Colonic mucosa (tissue), 4 donors: ENCODE measurements around the gene VPS52. TPM values are rescaled to one million over a fixed set of nuclear protein-coding genes. Genes with fewer than 3 reads are reported as not detected.

ENCODE experiments used
- DNase-seq: peaks from one replicate; pipeline ENCODE4 v3.0.0-alpha.2; 2020
- H3K27ac ChIP-seq: fragments of 200-600 bp; one replicate; pipeline ENCODE4 v1.8.0; 2021
- H3K27me3 ChIP-seq: fragments of 200-600 bp; one replicate; pipeline ENCODE4 v1.8.0; 2021
- H3K36me3 ChIP-seq: fragments of 200-600 bp; one replicate; pipeline ENCODE4 v1.8.0; 2021
- H3K4me1 ChIP-seq: fragments of 200-600 bp; one replicate; pipeline ENCODE4 v1.8.0; 2021; ENCODE audit warnings: mild to moderate bottlenecking
- H3K4me3 ChIP-seq: fragments of 200-600 bp; one replicate; pipeline ENCODE4 v1.8.0; 2021
- H3K9ac ChIP-seq, 2 donors: one replicate each; pipeline ENCODE4 v1.7.0; 2013; ENCODE audit warnings: control low read depth in 2 of 2, low read depth in 2 of 2, low read length in 2 of 2
- H3K9me3 ChIP-seq: fragments of 200-600 bp; one replicate; pipeline ENCODE4 v1.8.0; 2021
- intact Hi-C: fragments of 100-400 bp; cut with DNase I; formaldehyde crosslinking; loops from one replicate; pipeline ENCODE4 v1.14.1; 2022
- total RNA-seq, 2 donors: library from RNA; stranded (reverse); fragmentation: NEBNext Ultra II Directional in 1 of 2; extraction: Animal tissue kit (Norgen Biotek cat#: 25700) in 1 of 2; gene quantifications; one replicate each; pipeline ENCODE4 v1.2.1, GENCODE V29; 2021
- TF ChIP-seq, protein P1 (sequence below): fragments of 200-600 bp; IDR thresholded peaks from one replicate; pipeline ENCODE4 v1.8.0; 2022; ENCODE audit warnings: antibody characterized with exemption, mild to moderate bottlenecking
- donor health status: healthy.
- donor health status: DM: no; HTN: no; CAD: no.
- donor health status: DM: no; HTN: no; CAD: no.

Gene VPS52
- total RNA-seq, 2 donors from 2014 or later: 48.4 to 73.2 TPM

- Histone ChIP-seq H3K4me3 (no peak overlapping the region), H3K27me3 (no peaks in the 10 kb centered on the region), H3K9ac (peak overlapping the region in 1 of 2 donors; percentile 12), H3K9me3 (no peaks in the 10 kb centered on the region), H3K4me1 (peaks cover 10% of the 10 kb centered on the region), H3K27ac (no peak overlapping the region), H3K36me3 (peaks cover 4% of the 10 kb centered on the region)
- intact Hi-C loops: no loop called here
- no peak for DNase-seq
- TF ChIP-seq, protein P1, sequence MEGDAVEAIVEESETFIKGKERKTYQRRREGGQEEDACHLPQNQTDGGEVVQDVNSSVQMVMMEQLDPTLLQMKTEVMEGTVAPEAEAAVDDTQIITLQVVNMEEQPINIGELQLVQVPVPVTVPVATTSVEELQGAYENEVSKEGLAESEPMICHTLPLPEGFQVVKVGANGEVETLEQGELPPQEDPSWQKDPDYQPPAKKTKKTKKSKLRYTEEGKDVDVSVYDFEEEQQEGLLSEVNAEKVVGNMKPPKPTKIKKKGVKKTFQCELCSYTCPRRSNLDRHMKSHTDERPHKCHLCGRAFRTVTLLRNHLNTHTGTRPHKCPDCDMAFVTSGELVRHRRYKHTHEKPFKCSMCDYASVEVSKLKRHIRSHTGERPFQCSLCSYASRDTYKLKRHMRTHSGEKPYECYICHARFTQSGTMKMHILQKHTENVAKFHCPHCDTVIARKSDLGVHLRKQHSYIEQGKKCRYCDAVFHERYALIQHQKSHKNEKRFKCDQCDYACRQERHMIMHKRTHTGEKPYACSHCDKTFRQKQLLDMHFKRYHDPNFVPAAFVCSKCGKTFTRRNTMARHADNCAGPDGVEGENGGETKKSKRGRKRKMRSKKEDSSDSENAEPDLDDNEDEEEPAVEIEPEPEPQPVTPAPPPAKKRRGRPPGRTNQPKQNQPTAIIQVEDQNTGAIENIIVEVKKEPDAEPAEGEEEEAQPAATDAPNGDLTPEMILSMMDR: no peak
These were observed 8.9 kb upstream of the VPS52 start for GRCh38 chr6:33280539-33280938.

DNA sequence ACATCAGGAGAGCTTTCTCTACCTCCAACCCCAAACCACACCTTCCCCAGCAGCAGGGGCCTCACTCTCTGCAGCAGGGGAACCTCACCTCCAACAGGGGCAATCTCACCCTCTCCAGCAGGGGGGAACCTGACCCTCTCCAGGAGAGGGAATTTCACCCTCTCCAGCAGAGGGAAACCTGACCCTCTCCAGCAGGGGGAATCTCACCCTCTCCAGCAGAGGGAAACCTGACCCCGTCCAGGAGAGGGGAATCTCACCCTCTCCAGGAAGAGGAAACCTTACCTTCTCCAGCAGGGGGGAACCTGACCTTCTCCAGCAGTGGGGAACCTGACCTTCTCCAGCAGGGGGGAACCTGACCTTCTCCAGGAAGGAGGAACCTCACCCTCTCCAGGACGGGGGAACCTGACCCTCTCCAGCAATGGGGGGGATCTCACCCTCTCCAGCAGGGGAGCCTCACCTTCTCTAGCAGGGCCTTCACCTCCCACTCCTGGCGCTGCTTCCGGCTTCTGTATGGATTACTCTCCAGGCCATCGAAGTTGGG lies 8.4 kb upstream of the VPS52 start:
- TF ChIP-seq, protein P1: no peak
- intact Hi-C loops: no loop called here
- Histone ChIP-seq H3K4me3 (no peak overlapping the region), H3K9me3 (no peaks in the 10 kb centered on the region), H3K9ac (peak overlapping the region in 1 of 2 donors; percentile 12), H3K27ac (no peak overlapping the region), H3K27me3 (no peaks in the 10 kb centered on the region), H3K4me1 (peaks cover 13% of the 10 kb centered on the region), H3K36me3 (peaks cover 4% of the 10 kb centered on the region)
- no peak for DNase-seq

- intact Hi-C loops: no loop called here
- H3K9ac ChIP-seq: peak overlapping the region in 1 of 2 donors; percentile 36
- H3K9me3 ChIP-seq: no peaks in the 10 kb centered on the region
- peaks cover 20% of the 10 kb centered on the region for H3K4me1 ChIP-seq
- no peak overlapping the region for H3K4me3 ChIP-seq
- H3K27me3 ChIP-seq: no peaks in the 10 kb centered on the region
- H3K36me3 ChIP-seq: peaks cover 4% of the 10 kb centered on the region
- TF ChIP-seq, protein P1: no peak
- DNase-seq: no peak
- no peak overlapping the region for H3K27ac ChIP-seq
These were observed 7.6 kb upstream of the VPS52 start for GRCh38 chr6:33279257-33279695.

GRCh38 chr6:33278810-33279209 lies 7.1 kb upstream of the VPS52 start:
- Histone ChIP-seq H3K27me3 (no peaks in the 10 kb centered on the region), H3K4me3 (no peak overlapping the region), H3K27ac (no peak overlapping the region), H3K9me3 (no peaks in the 10 kb centered on the region), H3K9ac (peak overlapping the region in 1 of 2 donors; percentile 36), H3K36me3 (peaks cover 4% of the 10 kb centered on the region), H3K4me1 (peaks cover 25% of the 10 kb centered on the region)
- DNase-seq: no peak
- TF ChIP-seq, protein P1: no peak
- intact Hi-C loops: no loop called here

GRCh38 chr6:33278392-33278741 lies 6.7 kb upstream of the VPS52 start:
- peaks cover 29% of the 10 kb centered on the region for H3K4me1 ChIP-seq
- H3K36me3 ChIP-seq: peaks cover 4% of the 10 kb centered on the region
- DNase-seq: no peak
- H3K4me3 ChIP-seq: no peak overlapping the region
- H3K27me3 ChIP-seq: no peaks in the 10 kb centered on the region
- H3K9ac ChIP-seq: peak overlapping the region in 1 of 2 donors; percentile 86
- no peak overlapping the region for H3K27ac ChIP-seq
- H3K9me3 ChIP-seq: no peaks in the 10 kb centered on the region
- intact Hi-C loops: no loop called here
- TF ChIP-seq, protein P1: no peak
